DOHH2 (cell line): ENCODE results near the gene DCP1B.
A peak's percentile ranks its signal among the peaks of the same experiment; 100 is the strongest.
"Not testable (repeated sequence)": the region's sequence is repeated elsewhere in the genome, so short reads cannot be mapped to it uniquely, and the experiment has no call there.

Source experiments
- H3F3A ChIP-seq: fragments of 200-600 bp; sonication (generic), shearing (Covaris generic); 2 replicates; pipeline ENCODE4 v1.6.0; 2016; ENCODE audit warnings: antibody characterized with exemption, mild to moderate bottlenecking; ENCODE audit not compliant: control insufficient read depth, insufficient read depth
- H3K27ac ChIP-seq: fragments of 200-600 bp; sonication (generic); 2 replicates; pipeline ENCODE4 v1.5.1; 2014; ENCODE audit warnings: low read depth, mild to moderate bottlenecking, low read length, moderate library complexity
- H3K27me3 ChIP-seq: fragments of 200-600 bp; sonication (generic); 2 replicates; pipeline ENCODE4 v1.6.1; 2014; ENCODE audit warnings: mild to moderate bottlenecking, low read length, mixed read lengths; ENCODE audit not compliant: control insufficient read depth
- H3K36me3 ChIP-seq: fragments of 200-600 bp; sonication (generic); 2 replicates; pipeline ENCODE4 v1.6.1; 2014; ENCODE audit warnings: mild to moderate bottlenecking, low read length, moderate library complexity, mixed read lengths; ENCODE audit not compliant: control insufficient read depth
- H3K4me1 ChIP-seq: fragments of 200-600 bp; sonication (generic); 2 replicates; pipeline ENCODE4 v1.6.1; 2014; ENCODE audit warnings: mild to moderate bottlenecking, low read length, mixed read lengths; ENCODE audit not compliant: control insufficient read depth
- H3K4me2 ChIP-seq: fragments of 200-600 bp; sonication (generic); 2 replicates; pipeline ENCODE4 v1.6.0; 2014; ENCODE audit warnings: mild to moderate bottlenecking, low read length, moderate library complexity
- H3K4me3 ChIP-seq: fragments of 200-600 bp; sonication (generic); 2 replicates; pipeline ENCODE4 v1.5.1; 2014; ENCODE audit warnings: mild to moderate bottlenecking, low read length, mixed read lengths
- H3K79me2 ChIP-seq: fragments of 200-600 bp; sonication (generic); 2 replicates; pipeline ENCODE4 v1.6.1; 2014; ENCODE audit warnings: mild to moderate bottlenecking, low read length, mixed read lengths; ENCODE audit not compliant: control insufficient read depth
- H3K9me2 ChIP-seq: fragments of 200-600 bp; sonication (generic); replicated peaks from 2 replicates; pipeline ENCODE4 v1.6.1; 2014; ENCODE audit warnings: mild to moderate bottlenecking, low read length, mixed read lengths; ENCODE audit not compliant: control insufficient read depth
- H3K9me3 ChIP-seq: fragments of 200-600 bp; sonication (generic); 2 replicates; pipeline ENCODE4 v1.6.1; 2014; ENCODE audit warnings: antibody characterized with exemption, low read length, mixed read lengths; ENCODE audit not compliant: control insufficient read depth, insufficient read depth
- H4K20me1 ChIP-seq: fragments of 200-600 bp; sonication (generic); 2 replicates; pipeline ENCODE4 v1.6.0; 2014; ENCODE audit warnings: low read depth, mild to moderate bottlenecking, antibody characterized with exemption, low read length, moderate library complexity; ENCODE audit not compliant: control insufficient read depth, insufficient read depth
- CTCF ChIP-seq: fragments of 200-600 bp; sonication (generic); IDR thresholded peaks from one replicate; pipeline ENCODE4 v1.5.1; 2014; ENCODE audit warnings: antibody characterized with exemption, mild to moderate bottlenecking, low read depth, low read length; ENCODE audit not compliant: poor library complexity, severe bottlenecking
- EZH2phosphoT487 ChIP-seq: fragments of 200-600 bp; sonication (generic); IDR thresholded peaks from 2 replicates; pipeline ENCODE4 v1.6.1; 2017; ENCODE audit warnings: borderline replicate concordance, mild to moderate bottlenecking, antibody characterized with exemption, low read length, moderate library complexity, mixed read lengths

The DCP1B gene

GRCh38 chr12:1947081-1947480, 57.2 kb downstream of the DCP1B start:
- Histone ChIP-seq H3F3A (no peaks in the 10 kb centered on the region), H3K27me3 (no peaks in the 10 kb centered on the region), H4K20me1 (no peaks in the 10 kb centered on the region), H3K9me2 (no peaks in the 10 kb centered on the region), H3K36me3 (peaks cover 36% of the 10 kb centered on the region), H3K4me1 (no peaks in the 10 kb centered on the region), H3K4me3 (no peak overlapping the region), H3K79me2 (no peaks in the 10 kb centered on the region), H3K9me3 (no peaks in the 10 kb centered on the region), H3K4me2 (no peak overlapping the region), H3K27ac (no peak overlapping the region)
- TF ChIP-seq CTCF (no peak), EZH2phosphoT487 (no peak)

- H3K79me2 ChIP-seq: no peaks in the 10 kb centered on the region
- H3K27me3 ChIP-seq: no peaks in the 10 kb centered on the region
- H3K4me1 ChIP-seq: no peaks in the 10 kb centered on the region
- H3K27ac ChIP-seq: no peak overlapping the region
- no peaks in the 10 kb centered on the region for H4K20me1 ChIP-seq
- no peaks in the 10 kb centered on the region for H3K9me3 ChIP-seq
- no peak overlapping the region for H3K4me2 ChIP-seq
- no peak overlapping the region for H3K4me3 ChIP-seq
- H3K36me3 ChIP-seq: peaks cover 32% of the 10 kb centered on the region
- TF ChIP-seq CTCF: no peak
- TF ChIP-seq EZH2phosphoT487: no peak
- H3F3A ChIP-seq: no peaks in the 10 kb centered on the region
- H3K9me2 ChIP-seq: no peaks in the 10 kb centered on the region
These were observed 58.0 kb downstream of the DCP1B start for GRCh38 chr12:1946296-1946695.

- not testable (repeated sequence) for H3K4me3 ChIP-seq, H3K27ac ChIP-seq, H3K4me1 ChIP-seq, H3F3A ChIP-seq, H3K4me2 ChIP-seq, H4K20me1 ChIP-seq, H3K27me3 ChIP-seq, H3K9me2 ChIP-seq, H3K9me3 ChIP-seq, H3K79me2 ChIP-seq
- peaks cover 32% of the 10 kb centered on the region for H3K36me3 ChIP-seq
These were observed 58.8 kb downstream of the DCP1B start for GRCh38 chr12:1945502-1945901.

- TF ChIP-seq EZH2phosphoT487 (no peak), CTCF (peak; percentile 92)
- peaks cover 4% of the 10 kb centered on the region; the same call in 1 of the 2 replicates for H3K4me1 ChIP-seq
- no peaks in the 10 kb centered on the region for H3K27me3 ChIP-seq
- H3K9me2 ChIP-seq: no peaks in the 10 kb centered on the region
- H3K9me3 ChIP-seq: no peaks in the 10 kb centered on the region
- no peaks in the 10 kb centered on the region for H4K20me1 ChIP-seq
- H3F3A ChIP-seq: no peaks in the 10 kb centered on the region
- H3K36me3 ChIP-seq: peaks cover 10% of the 10 kb centered on the region; the same call in 1 of the 2 replicates
- no peak overlapping the region for H3K27ac ChIP-seq
- H3K79me2 ChIP-seq: no peaks in the 10 kb centered on the region
- no peak overlapping the region for H3K4me2 ChIP-seq
- H3K4me3 ChIP-seq: no peak overlapping the region
These were observed 64.3 kb downstream of the DCP1B start for GRCh38 chr12:1939801-1940607.
